ENCODE results near the gene CDH13. TPM values are rescaled to one million over a fixed set of nuclear protein-coding genes. Genes with fewer than 3 reads are reported as not detected.

CDH13 gene
- total and polyA plus RNA-seq, 2 experiments from 2014 or later, result 1.6 to 4.4 TPM

- DNase-seq (ENCODE audit: low spot score), result no peak
- H2AFZ ChIP-seq, result no peak overlapping the region
- H3K27me3 ChIP-seq (ENCODE audit: insufficient read depth), result no peaks in the 10 kb centered on the region
Measured at GRCh38 chr16:83653785-83654184, 1027.0 kb downstream of the CDH13 start.

GRCh38 chr16:83660282-83660681 is 1033.5 kb downstream of the CDH13 start:
- ATAC-seq, result no peak
- peaks cover 5% of the 10 kb centered on the region for H3K36me3 Mint-ChIP-seq (ENCODE audit: low read depth)
- no peak overlapping the region for H3K27ac Mint-ChIP-seq
- no peaks in the 10 kb centered on the region for H3K4me1 ChIP-seq (ENCODE audit: insufficient read depth)
- H4K20me1 ChIP-seq (replicated peaks; ENCODE audit: insufficient read depth), result no peaks in the 10 kb centered on the region
- H3F3A ChIP-seq (replicated peaks; ENCODE audit: low read depth), result no peaks in the 10 kb centered on the region
- no peaks in the 10 kb centered on the region for H3K27me3 Mint-ChIP-seq (ENCODE audit: insufficient read depth, low read depth, poor library complexity)
- no peaks in the 10 kb centered on the region for H3K4me1 Mint-ChIP-seq
- H3K4me2 ChIP-seq, result no peak overlapping the region
- no peak overlapping the region for H3K4me3 Mint-ChIP-seq
- no peak for DNase-seq (ENCODE audit: low spot score)
- no peak overlapping the region for H3K4me3 ChIP-seq
- no peaks in the 10 kb centered on the region for H3K79me2 ChIP-seq (replicated peaks; ENCODE audit: insufficient read depth)
- no peak overlapping the region for H3K27ac ChIP-seq (ENCODE audit: low read depth)
- H3K36me3 ChIP-seq (ENCODE audit: insufficient read depth), result no peaks in the 10 kb centered on the region; the same call in 1 of the 2 replicates
- peaks cover 5% of the 10 kb centered on the region; the same call in 1 of the 2 replicates for H3K9me2 ChIP-seq (ENCODE audit: insufficient read depth)
- no peak overlapping the region for H2AFZ ChIP-seq
- no peaks in the 10 kb centered on the region for H3K27me3 ChIP-seq (ENCODE audit: insufficient read depth)
- peaks cover 22% of the 10 kb centered on the region for H3K9me3 Mint-ChIP-seq
- TF ChIP-seq CTCF (conservative IDR thresholded peaks at IDR 0.05; ENCODE audit: low read depth in 2 of 2) (no peak), ETS1 (IDR thresholded peaks at IDR 0.05) (no peak), EZH2 (IDR thresholded peaks at IDR 0.05; ENCODE audit: low read depth, unreplicated experiment) (no peak), REST (IDR thresholded peaks at IDR 0.05; ENCODE audit: unreplicated experiment) (no peak), JUNB (IDR thresholded peaks at IDR 0.05; ENCODE audit: unreplicated experiment) (no peak), NANOG (IDR thresholded peaks at IDR 0.05; ENCODE audit: borderline replicate concordance) (no peak), POLR2AphosphoS5 (IDR thresholded peaks at IDR 0.05; ENCODE audit: low read depth) (no peak), ZNF114 (CRISPR knock-in tag; IDR thresholded peaks at IDR 0.05) (no peak)

More at GRCh38 chr16:83653785-83654184, 1027.0 kb downstream of the CDH13 start:
- no peaks in the 10 kb centered on the region for H4K20me1 ChIP-seq (replicated peaks; ENCODE audit: insufficient read depth)
- H3K27me3 Mint-ChIP-seq (ENCODE audit: insufficient read depth, low read depth, poor library complexity), result peaks cover 2% of the 10 kb centered on the region
- H3K4me3 Mint-ChIP-seq, result no peak overlapping the region
- ATAC-seq, result no peak
- H3K4me1 Mint-ChIP-seq, result peaks cover 26% of the 10 kb centered on the region
- H3K4me3 ChIP-seq, result no peak overlapping the region
- no peaks in the 10 kb centered on the region; the same call in 1 of the 3 replicates for H3K36me3 Mint-ChIP-seq (ENCODE audit: low read depth)
- no peak overlapping the region for H3K27ac ChIP-seq (ENCODE audit: low read depth)
- peaks cover 12% of the 10 kb centered on the region for H3K4me1 ChIP-seq (ENCODE audit: insufficient read depth)
- TF ChIP-seq ZNF331 (CRISPR knock-in tag; IDR thresholded peaks at IDR 0.05; ENCODE audit: low read depth) (no peak), JUNB (IDR thresholded peaks at IDR 0.05; ENCODE audit: unreplicated experiment) (no peak), REST (IDR thresholded peaks at IDR 0.05; ENCODE audit: unreplicated experiment) (no peak)
- no peaks in the 10 kb centered on the region for H3K9me2 ChIP-seq (ENCODE audit: insufficient read depth)
- H3F3A ChIP-seq (replicated peaks; ENCODE audit: low read depth), result no peaks in the 10 kb centered on the region
- H3K79me2 ChIP-seq (replicated peaks; ENCODE audit: insufficient read depth), result no peaks in the 10 kb centered on the region
- H3K36me3 ChIP-seq (ENCODE audit: insufficient read depth), result no peaks in the 10 kb centered on the region
- H3K4me2 ChIP-seq, result no peak overlapping the region
- peaks cover 1% of the 10 kb centered on the region; the same call in 2 of the 3 replicates for H3K9me3 Mint-ChIP-seq
- H3K27ac Mint-ChIP-seq, result no peak overlapping the region

Data from GM23338 (cell line).